ENCODE results near the gene LAMA1. TPM values are rescaled to one million over a fixed set of nuclear protein-coding genes. Genes with fewer than 3 reads are reported as not detected.

LAMA1 gene
- total and polyA plus RNA-seq, 2 experiments from 2014 or later, result 11.4 to 36.8 TPM

DNA sequence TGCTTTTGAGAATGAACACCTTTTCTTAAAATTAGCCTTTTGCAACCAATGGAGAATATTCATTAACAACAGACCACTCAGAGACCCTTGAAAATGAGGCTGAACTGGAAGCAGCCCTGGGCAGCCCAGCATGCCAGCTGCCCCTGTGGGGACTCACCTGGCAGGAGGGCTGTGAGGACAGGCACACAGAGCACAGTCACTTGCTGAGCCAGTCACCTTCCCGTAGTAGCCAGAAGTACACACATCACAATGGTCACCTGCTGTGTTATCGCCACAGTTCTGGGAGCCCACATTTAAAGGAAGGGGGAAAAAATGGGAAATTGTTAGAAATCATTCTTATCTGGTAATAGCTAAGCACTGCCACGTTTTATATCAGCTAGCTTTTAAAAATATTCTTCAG is 115.5 kb downstream of the LAMA1 start:
- peaks cover 12% of the 10 kb centered on the region for H3K36me3 ChIP-seq
- TF ChIP-seq, protein P1, sequence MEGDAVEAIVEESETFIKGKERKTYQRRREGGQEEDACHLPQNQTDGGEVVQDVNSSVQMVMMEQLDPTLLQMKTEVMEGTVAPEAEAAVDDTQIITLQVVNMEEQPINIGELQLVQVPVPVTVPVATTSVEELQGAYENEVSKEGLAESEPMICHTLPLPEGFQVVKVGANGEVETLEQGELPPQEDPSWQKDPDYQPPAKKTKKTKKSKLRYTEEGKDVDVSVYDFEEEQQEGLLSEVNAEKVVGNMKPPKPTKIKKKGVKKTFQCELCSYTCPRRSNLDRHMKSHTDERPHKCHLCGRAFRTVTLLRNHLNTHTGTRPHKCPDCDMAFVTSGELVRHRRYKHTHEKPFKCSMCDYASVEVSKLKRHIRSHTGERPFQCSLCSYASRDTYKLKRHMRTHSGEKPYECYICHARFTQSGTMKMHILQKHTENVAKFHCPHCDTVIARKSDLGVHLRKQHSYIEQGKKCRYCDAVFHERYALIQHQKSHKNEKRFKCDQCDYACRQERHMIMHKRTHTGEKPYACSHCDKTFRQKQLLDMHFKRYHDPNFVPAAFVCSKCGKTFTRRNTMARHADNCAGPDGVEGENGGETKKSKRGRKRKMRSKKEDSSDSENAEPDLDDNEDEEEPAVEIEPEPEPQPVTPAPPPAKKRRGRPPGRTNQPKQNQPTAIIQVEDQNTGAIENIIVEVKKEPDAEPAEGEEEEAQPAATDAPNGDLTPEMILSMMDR (IDR thresholded peaks at IDR 0.05; ENCODE audit: low read depth, low read length), result no peak
- no peak overlapping the region for H3K27ac ChIP-seq
- no peak overlapping the region for H3K4me3 ChIP-seq
- no peaks in the 10 kb centered on the region for H3K27me3 ChIP-seq
- no peaks in the 10 kb centered on the region for H3K9me3 ChIP-seq (ENCODE audit: low read depth)
- H3K4me1 ChIP-seq (ENCODE audit: low read depth), result no peaks in the 10 kb centered on the region
- no peak for DNase-seq (ENCODE audit: low read depth in 1 of 2, low spot score in 1 of 2)

DNA sequence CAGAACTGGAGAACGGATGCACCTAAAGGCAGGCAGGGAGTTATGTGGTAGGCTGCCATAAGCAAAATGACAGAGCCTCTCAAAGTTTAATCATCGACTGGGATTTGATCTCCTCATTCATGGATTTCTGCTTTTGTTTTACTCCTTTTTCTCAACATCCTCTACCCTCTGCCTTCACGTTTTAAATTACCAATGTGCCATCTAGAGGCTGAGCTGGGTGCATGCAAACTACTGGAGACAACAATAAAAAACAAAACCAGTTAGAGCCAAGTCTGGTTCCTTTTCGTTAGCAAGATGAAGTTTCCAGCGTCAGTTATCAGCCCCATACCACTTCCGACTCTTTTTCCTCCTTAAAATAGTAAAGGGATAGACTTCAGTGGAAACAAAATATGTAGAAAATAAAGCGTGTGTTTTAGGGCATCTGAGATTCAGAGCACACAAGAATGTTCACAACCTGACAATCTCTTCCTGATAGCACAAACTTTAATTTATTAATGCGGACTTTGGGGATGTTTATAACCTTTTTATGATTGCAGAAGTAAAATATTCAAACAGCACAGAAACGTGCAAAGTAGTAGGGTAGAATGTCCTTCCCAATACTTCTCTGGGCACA is 117.0 kb downstream of the LAMA1 start:
- H3K4me1 ChIP-seq (ENCODE audit: low read depth), result no peaks in the 10 kb centered on the region
- no peaks in the 10 kb centered on the region for H3K9me3 ChIP-seq (ENCODE audit: low read depth)
- peak; percentile 25 to 57 for DNase-seq (ENCODE audit: low read depth in 1 of 2, low spot score in 1 of 2)
- H3K36me3 ChIP-seq, result peaks cover 7% of the 10 kb centered on the region
- no peak overlapping the region for H3K4me3 ChIP-seq
- no peak overlapping the region for H3K27ac ChIP-seq
- H3K27me3 ChIP-seq, result no peaks in the 10 kb centered on the region
- TF ChIP-seq, protein P1 (IDR thresholded peaks at IDR 0.05; ENCODE audit: low read depth, low read length), result peak; percentile 75

DNA sequence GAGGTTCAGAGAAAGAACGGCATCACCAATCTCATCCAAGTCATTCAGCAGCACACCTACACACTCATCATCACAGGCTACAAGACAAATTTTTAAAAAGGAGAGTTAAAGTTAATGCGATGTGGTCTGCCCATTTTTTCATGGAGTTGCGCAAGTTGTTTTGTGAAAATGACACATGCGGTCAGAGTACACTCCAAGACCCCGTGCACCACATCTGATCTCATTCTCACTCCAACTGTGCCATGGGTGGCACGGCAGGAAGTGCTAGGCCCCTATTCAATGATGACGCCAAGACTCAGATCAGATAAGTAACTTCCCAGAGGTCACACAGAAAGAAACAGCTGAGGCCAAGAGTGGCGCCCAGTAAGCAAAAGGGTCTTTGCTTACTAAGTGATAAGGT is 119.8 kb downstream of the LAMA1 start:
- H3K27me3 ChIP-seq, result no peaks in the 10 kb centered on the region
- peak in 1 of 2 donors; percentile 89 for DNase-seq (ENCODE audit: low read depth in 1 of 2, low spot score in 1 of 2)
- H3K9me3 ChIP-seq (ENCODE audit: low read depth), result no peaks in the 10 kb centered on the region
- peaks cover 7% of the 10 kb centered on the region for H3K4me1 ChIP-seq (ENCODE audit: low read depth)
- peaks cover 7% of the 10 kb centered on the region for H3K36me3 ChIP-seq
- H3K4me3 ChIP-seq, result no peak overlapping the region
- H3K27ac ChIP-seq, result no peak overlapping the region
- TF ChIP-seq, protein P1 (IDR thresholded peaks at IDR 0.05; ENCODE audit: low read depth, low read length), result no peak

DNA sequence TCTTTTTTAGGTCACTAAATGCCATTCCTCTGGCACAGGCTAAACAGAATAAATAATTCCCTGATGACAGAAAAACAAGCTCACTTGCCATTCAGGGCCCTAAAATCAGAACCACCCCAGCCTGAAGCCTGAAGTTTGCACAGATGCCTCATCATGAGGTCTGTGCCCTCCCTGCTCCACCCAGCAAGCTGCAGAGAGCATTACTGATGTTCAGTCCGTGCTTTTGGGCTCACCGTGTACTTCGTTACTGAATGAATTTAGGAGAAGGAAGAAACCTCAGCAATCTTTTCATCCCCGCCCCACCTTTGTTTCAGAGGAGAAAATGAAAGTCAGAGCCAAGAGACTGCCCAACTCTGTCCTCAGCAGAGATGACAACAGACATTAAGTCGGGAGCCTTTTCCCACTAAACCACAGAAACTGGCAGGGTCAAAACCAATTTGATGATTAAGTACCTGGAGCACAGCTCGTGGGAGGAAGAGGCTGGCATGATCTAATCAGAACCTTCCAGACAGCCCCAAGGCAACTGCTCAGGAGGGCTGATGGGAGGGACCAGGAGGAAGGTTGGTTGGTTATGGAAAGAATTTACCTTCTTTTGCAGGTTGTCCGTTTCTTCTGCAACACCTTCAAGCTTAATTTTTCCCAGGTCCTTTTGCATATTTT is 122.7 kb downstream of the LAMA1 start:
- Histone ChIP-seq H3K36me3 (peaks cover 5% of the 10 kb centered on the region), H3K4me1 (ENCODE audit: low read depth) (peaks cover 7% of the 10 kb centered on the region), H3K9me3 (ENCODE audit: low read depth) (no peaks in the 10 kb centered on the region), H3K4me3 (no peak overlapping the region), H3K27ac (no peak overlapping the region), H3K27me3 (no peaks in the 10 kb centered on the region)
- DNase-seq (ENCODE audit: low read depth in 1 of 2, low spot score in 1 of 2), result no peak
- TF ChIP-seq, protein P1 (IDR thresholded peaks at IDR 0.05; ENCODE audit: low read depth, low read length), result no peak

DNA sequence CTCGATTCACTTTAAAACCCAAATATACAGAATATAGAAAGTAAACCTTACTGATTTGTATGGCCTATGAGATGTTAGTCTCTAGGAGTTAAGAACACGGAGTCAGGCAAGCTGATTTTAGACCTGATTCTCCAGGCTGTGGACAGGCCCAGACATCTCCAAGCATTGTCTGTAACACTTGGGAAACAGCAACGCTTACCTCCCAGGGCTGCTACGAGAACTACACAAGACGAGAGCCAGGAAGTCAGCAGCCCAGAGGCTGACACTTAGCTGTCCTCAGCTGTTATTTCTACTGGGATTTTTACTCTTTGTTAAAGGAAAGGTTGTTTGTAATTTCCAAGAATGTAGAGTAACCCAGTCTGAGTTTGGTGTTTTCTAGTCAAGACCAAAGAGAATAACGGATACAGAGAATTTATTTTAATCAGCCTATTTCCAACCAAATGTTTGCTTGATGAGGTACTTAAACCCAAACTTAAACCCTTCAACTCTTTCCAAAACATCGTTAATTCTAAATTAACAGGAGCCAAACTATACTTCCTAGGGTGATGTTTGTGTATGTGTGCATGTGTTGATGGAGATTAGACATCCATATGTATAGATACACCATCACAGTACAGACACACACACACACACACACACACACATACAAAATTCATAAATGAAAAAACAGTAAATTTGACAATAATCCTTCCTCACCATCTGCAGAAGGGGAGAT is 123.4 kb downstream of the LAMA1 start:
- Histone ChIP-seq H3K27ac (peak overlapping the region; percentile 83), H3K9me3 (ENCODE audit: low read depth) (no peaks in the 10 kb centered on the region), H3K4me1 (ENCODE audit: low read depth) (peaks cover 7% of the 10 kb centered on the region), H3K36me3 (peaks cover 5% of the 10 kb centered on the region), H3K4me3 (no peak overlapping the region), H3K27me3 (no peaks in the 10 kb centered on the region)
- DNase-seq (ENCODE audit: low read depth in 1 of 2, low spot score in 1 of 2), result peak; percentile 29 to 48
- TF ChIP-seq, protein P1 (IDR thresholded peaks at IDR 0.05; ENCODE audit: low read depth, low read length), result no peak

All from cardiac muscle cell (in vitro differentiated cells and primary cell).